RWPE1 (cell line): ENCODE data around the gene PTPRN2.
A peak's percentile ranks its signal among the peaks of the same experiment; 100 is the strongest.
"Not testable (repeated sequence)": the region's sequence is repeated elsewhere in the genome, so short reads cannot be mapped to it uniquely, and the experiment has no call there.

Source experiments
- CTCF ChIA-PET: fragments of 350-600 bp; sonication (Branson Sonifier 250); formaldehyde crosslinking; extraction: SDS; loops from one replicate; lab custom pipeline; 2021; lab: Yijun Ruan, JAX
- POLR2A ChIA-PET: fragments of 400-600 bp; formaldehyde crosslinking; extraction: SDS; loops from one replicate; lab custom pipeline; 2020; ENCODE audit warnings: antibody characterized with exemption; ENCODE audit not compliant: low non-redundant PET; lab: Yijun Ruan, JAX
- DNase-seq: peaks from one replicate; pipeline ENCODE4 v3.0.0; 2012; ENCODE audit warnings: low spot score
- H3K27ac ChIP-seq: fragments of 450-650 bp; 2 replicates; pipeline ENCODE4 v1.5.1; 2017
- CTCF ChIP-seq: fragments of 450-650 bp; conservative IDR thresholded peaks from 2 replicates; pipeline ENCODE4 v1.5.1; 2017; ENCODE audit warnings: low read depth, mild to moderate bottlenecking

Gene PTPRN2

DNA sequence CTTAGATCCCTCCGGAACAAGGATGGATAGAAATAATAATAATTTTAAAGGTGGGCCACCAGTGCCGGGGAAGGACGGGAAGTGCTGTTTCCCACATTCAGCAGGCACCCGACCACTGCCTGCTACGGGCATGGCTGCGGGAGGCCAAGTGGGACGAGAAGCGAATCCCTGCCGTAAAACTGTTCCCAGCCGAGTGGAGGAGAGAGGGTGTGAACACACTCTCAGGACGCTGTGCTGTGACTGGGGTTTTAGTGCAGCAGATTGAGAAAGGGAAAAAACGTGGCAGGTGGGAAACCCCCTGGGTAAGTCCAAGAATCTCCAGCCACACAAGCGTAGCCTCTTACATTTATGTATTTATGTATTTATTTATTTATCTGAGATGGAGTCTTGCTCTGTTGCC lies 1092.0 kb downstream of the PTPRN2 start:
- DNase-seq, result no peak
- ChIA-PET POLR2A (no interaction called here), CTCF (no interaction called here)
- no peak overlapping the region for H3K27ac ChIP-seq
- TF ChIP-seq CTCF, result no peak

GRCh38 chr7:157495177-157495553 lies 1092.5 kb downstream of the PTPRN2 start:
- TF ChIP-seq CTCF, result no peak
- ChIA-PET CTCF (no interaction called here), POLR2A (no interaction called here)

DNA sequence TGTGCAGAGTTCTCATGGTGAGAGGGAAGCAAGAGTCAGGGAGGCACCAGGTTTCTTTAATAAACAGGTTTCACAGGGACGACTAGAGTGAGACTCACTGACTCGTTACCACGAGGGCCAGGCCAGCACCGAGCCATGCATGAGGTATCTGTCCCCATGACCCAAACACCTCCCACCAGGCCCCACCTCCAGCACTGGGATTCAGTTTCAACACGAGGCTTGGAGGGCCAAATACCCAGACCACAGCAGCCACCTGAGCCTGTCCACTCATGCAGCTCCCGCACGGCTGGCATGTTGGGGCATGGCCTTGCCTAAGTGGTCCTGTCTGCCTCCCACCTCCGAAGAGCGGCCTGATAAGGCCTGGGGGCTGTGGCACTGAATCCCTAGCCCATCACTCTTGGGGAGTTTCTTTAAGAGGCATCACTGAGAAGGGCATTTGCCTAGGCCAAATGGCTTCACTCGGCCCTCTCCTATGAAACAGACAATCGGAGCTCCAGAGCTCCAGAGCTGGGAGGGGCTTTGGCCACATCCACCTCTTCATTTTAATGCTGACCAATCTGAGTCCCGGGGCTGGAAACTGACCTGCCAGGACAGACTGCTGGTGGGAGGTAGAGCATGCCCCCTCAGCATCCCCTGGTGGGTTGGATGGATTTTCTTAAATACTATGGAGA lies 1093.0 kb downstream of the PTPRN2 start:
- H3K27ac ChIP-seq, result no peak overlapping the region
- CTCF ChIA-PET, result no interaction called here
- TF ChIP-seq CTCF, result no peak

More at GRCh38 chr7:157495177-157495553, 1092.5 kb downstream of the PTPRN2 start:
- no peak for DNase-seq
- H3K27ac ChIP-seq, result no peak overlapping the region

DNA sequence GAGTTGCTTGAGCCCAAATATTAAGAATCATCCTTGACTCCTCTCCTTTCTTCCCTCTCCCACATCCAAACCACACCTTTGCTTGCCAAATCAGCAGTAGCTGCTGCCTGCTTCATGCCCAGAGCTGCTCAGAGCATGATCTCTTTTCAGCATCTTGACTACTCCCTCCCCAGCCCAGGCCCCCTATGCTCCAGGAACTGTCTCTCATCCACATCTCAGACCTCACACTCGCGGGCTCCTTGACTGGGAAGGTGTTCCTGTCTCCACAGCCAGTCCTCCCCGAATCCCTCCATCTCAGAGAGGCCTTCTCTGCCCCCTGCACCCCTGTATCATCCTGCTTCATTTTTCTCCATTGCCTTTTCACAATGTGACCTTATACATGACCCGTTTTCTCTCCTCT lies 1093.8 kb downstream of the PTPRN2 start:
- POLR2A ChIA-PET, result no interaction called here
- CTCF ChIA-PET, result no interaction called here
- DNase-seq, result no peak

More for the DNA sequence above, 1093.0 kb downstream of the PTPRN2 start:
- no peak for DNase-seq
- POLR2A ChIA-PET, result no interaction called here

DNA sequence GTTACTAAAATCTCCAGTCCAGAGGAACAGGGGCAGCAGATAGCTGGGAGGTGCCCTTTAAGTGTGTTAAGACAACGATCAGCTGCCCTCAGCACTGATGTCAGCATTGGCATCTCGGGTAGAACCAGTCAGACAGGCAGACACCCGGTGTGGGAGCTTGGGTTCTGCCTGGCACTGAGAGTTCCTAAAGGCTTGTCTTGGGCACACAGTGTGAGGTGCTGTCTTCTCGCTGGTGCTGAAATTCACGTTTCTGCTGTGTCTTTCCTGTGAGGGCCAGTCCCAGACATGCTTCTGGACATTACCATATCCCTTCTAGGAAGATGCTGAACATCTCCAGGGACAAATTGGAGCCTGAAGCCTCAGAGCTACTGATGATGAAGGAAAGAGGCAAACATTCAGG lies 1094.6 kb downstream of the PTPRN2 start:
- CTCF ChIA-PET, result no interaction called here
- POLR2A ChIA-PET, result no interaction called here
- H3K27ac ChIP-seq, result no peak overlapping the region
- DNase-seq, result no peak
- TF ChIP-seq CTCF, result no peak

More for the DNA sequence above, 1093.8 kb downstream of the PTPRN2 start:
- H3K27ac ChIP-seq, result no peak overlapping the region
- TF ChIP-seq CTCF, result no peak

DNA sequence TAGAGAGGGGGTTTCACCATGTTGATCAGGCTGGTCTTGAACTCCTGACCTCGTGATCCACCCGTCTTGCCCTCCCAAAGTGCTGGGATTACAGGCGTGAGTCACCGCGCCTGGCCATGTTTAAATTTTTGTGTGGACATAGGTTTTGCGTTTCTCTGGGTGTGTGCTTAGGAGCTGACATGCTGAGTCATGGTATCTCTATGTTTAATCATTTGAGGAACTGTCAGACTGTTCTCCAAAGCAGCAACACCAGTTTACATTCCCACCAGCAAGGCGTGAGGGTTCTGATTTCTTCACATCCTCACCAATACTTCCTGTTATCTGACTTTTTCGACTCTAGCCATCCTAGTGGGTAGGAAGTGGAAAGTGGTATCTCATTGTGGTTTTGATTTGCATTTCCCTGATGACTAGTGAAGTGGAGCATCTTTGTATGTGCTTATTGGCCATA lies 1097.1 kb downstream of the PTPRN2 start:
- no peak for TF ChIP-seq CTCF
- peak; percentile 29 for DNase-seq
- POLR2A ChIA-PET, result no interaction called here
- no peak overlapping the region for H3K27ac ChIP-seq
- CTCF ChIA-PET, result no interaction called here

GRCh38 chr7:157489870-157490269 lies 1097.8 kb downstream of the PTPRN2 start:
- DNase-seq, CTCF ChIA-PET, POLR2A ChIA-PET, H3K27ac ChIP-seq: not testable (repeated sequence)
